Measurements from ENCODE around the gene MAP3K8. TPM values are rescaled to one million over a fixed set of nuclear protein-coding genes. Genes with fewer than 3 reads are reported as not detected.
A peak's percentile ranks its signal among the peaks of the same experiment; 100 is the strongest.
"Not testable (repeated sequence)": the region's sequence is repeated elsewhere in the genome, so short reads cannot be mapped to it uniquely, and the experiment has no call there.

The MAP3K8 gene
- total and polyA plus RNA-seq, 2 of the 8 experiments (the other 6 are each of a cell fraction or from before 2014, with no cell fraction given) = 5.6 to 6.0 TPM

DNA sequence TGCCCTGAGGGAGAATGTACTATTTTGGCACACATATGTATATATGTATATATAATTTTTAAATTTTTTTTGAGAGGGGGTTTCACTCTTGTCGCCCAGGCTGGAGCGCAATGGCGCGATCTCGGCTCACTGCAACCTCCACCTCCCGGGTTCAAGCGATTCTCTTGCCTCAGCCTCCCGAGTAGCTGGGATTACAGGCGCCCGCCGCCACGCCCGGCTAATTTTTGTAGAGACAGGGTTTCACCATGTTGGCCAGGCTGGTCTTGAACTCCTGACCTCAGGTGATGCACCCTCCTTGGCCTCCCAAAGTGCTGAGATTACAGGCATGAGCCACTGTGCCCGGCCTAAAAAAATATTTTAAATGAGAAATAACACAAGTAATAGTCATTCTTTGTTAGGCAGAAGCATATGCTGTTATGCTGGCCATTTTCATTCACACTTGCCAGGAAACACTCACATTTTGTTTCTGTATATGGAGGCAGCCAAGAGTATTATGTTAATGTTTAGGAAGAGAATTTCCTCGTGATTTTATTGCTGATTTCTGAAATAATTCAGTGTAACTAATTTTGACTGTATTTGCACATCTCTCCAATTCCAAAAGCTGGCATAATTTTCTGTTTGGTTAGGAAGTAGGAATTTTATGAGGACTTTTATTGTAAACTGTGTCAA lies 1.6 kb downstream of the MAP3K8 start:
- Histone ChIP-seq H3K79me2 (ENCODE audit: control insufficient read depth in 1 of 2, insufficient read depth in 2 of 2, low read length in 2 of 2) (peaks cover 0 to 22% of the 10 kb centered on the region in 2 experiments; a peak in 2 of 4 replicates), H3K4me1 (replicated peaks in 1 of 4; ENCODE audit: control insufficient read depth in 3 of 4, insufficient read depth in 4 of 4, low read length in 3 of 4) (peaks cover 12 to 25% (median 13%) of the 10 kb centered on the region in 4 experiments; a peak in 6 of 7 replicates), H3K23me2 (ENCODE audit: low read depth, low read length) (peaks cover 20% of the 10 kb centered on the region; the same call in 1 of the 2 replicates), H3K4me3 (ENCODE audit: extremely low read depth in 1 of 4, insufficient read depth in 2 of 4, low read depth in 3 of 4, low read length in 4 of 4) (peak overlapping the region; percentile 70 to 91 (median 82); a peak in 7 of 8 replicates), H3K27me3 (replicated peaks in 1 of 4; ENCODE audit: control insufficient read depth in 3 of 4, extremely low read depth in 1 of 4, insufficient read depth in 3 of 4, low read length in 3 of 4) (peaks cover 0 to 10% (median 4%) of the 10 kb centered on the region in 4 experiments; a peak in 5 of 7 replicates), H3K4me2 (ENCODE audit: insufficient read depth in 1 of 2, low read depth in 2 of 2, low read length in 2 of 2) (peak overlapping the region; percentile 81 to 97)
- not testable (repeated sequence) for H2BK15ac ChIP-seq (ENCODE audit: low read length); H2BK12ac ChIP-seq (ENCODE audit: low read depth, low read length); H2BK120ac ChIP-seq (replicated peaks; ENCODE audit: low read depth, low read length); FAIRE-seq; H2AFZ ChIP-seq (ENCODE audit: low read length); H3K14ac ChIP-seq (ENCODE audit: insufficient read length); H3K36me3 ChIP-seq (ENCODE audit: control insufficient read depth in 2 of 4, insufficient read depth in 4 of 4, low read length in 3 of 4); H3K4ac ChIP-seq (replicated peaks; ENCODE audit: insufficient read length, low read depth, low read length); DNase-seq (ENCODE audit: low read depth in 1 of 2, low spot score in 2 of 2); H3K56ac ChIP-seq (replicated peaks; ENCODE audit: insufficient read length, low read depth, low read length); H2AK5ac ChIP-seq (ENCODE audit: low read depth, low read length); H3K79me1 ChIP-seq (ENCODE audit: low read depth, low read length); H4K91ac ChIP-seq (replicated peaks; ENCODE audit: insufficient read length, low read length); H3K9ac ChIP-seq (replicated peaks in 1 of 4; ENCODE audit: extremely low read depth in 1 of 4, low read depth in 3 of 4, low read length in 3 of 4); H4K20me1 ChIP-seq (replicated peaks in 1 of 2; ENCODE audit: control insufficient read depth in 1 of 2, insufficient read depth in 2 of 2, low read length in 2 of 2); H3K23ac ChIP-seq (ENCODE audit: insufficient read length); H3K18ac ChIP-seq (ENCODE audit: extremely low read depth, low read length); H4K8ac ChIP-seq (ENCODE audit: extremely low read depth, insufficient read depth, low read length); H3K9me3 ChIP-seq (ENCODE audit: insufficient read depth in 2 of 2, low read depth in 1 of 2, low read length in 1 of 2); H3K27ac ChIP-seq (ENCODE audit: low read depth, low read length); H4K5ac ChIP-seq (ENCODE audit: insufficient read length, low read depth, low read length); H2BK20ac ChIP-seq (ENCODE audit: low read length); H2BK5ac ChIP-seq (ENCODE audit: low read depth, low read length)
- ChIA-PET CTCF (ENCODE audit: partially characterized antibody) (interaction anchor here (1.2 to 1.8 kb wide), 4 partner anchors 8 to 155 kb away, joined by 3 to 5 read pairs (median 4); no protein-coding TSS in a partner anchor), POLR2A (ENCODE audit: partially characterized antibody) (interaction anchor here (0.6 to 1.9 kb wide), 4 partner anchors 13 to 102 kb away, joined by 3 to 5 read pairs (median 4); no protein-coding TSS in a partner anchor)
- WGBS, 2 experiments (ENCODE audit: extremely low coverage in 1 of 2, insufficient coverage in 1 of 2, insufficient read length in 1 of 2, insufficient replicate concordance in 2 of 2, low coverage in 1 of 2, low lambda C conversion rate in 2 of 2, missing lambda C conversion rate in 1 of 2) = 54% methylated on average over 10 of the region's 15 CpGs; no CpG with 5 or more reads in 1 of the 2 experiments

Data from H1 (cell line).